ENCODE results near the gene MPEG1. TPM values are rescaled to one million over a fixed set of nuclear protein-coding genes. Genes with fewer than 3 reads are reported as not detected.

Gene MPEG1
- total RNA-seq, 1 donor from 2014 or later, result not detected

Other genes with a start within 250 kb of the MPEG1 start
- gene GLYATL1B, start 126.6 kb downstream of the MPEG1 start, total RNA-seq, result not detected in 2 replicates
- 68.4 and 70.1 TPM in 2 replicates for gene FAM111B, start 105.7 kb downstream of the MPEG1 start, total RNA-seq
- gene FAM111A, start 70.1 kb downstream of the MPEG1 start, total RNA-seq, result 62.2 and 71.2 TPM in 2 replicates
- gene DTX4, start 40.8 kb downstream of the MPEG1 start, total RNA-seq, result 0.17 and 0.47 TPM in 2 replicates
- not detected in 2 replicates for gene OR5AN1, start 146.0 kb upstream of the MPEG1 start, total RNA-seq
- gene OR5A2, start 213.5 kb upstream of the MPEG1 start, total RNA-seq, result not detected in 2 replicates
- not detected in 2 replicates for gene OR5A1, start 223.5 kb upstream of the MPEG1 start, total RNA-seq
- not detected in 2 replicates for gene OR4D6, start 244.0 kb upstream of the MPEG1 start, total RNA-seq

Data from activated CD4-positive, alpha-beta T cell treated with anti-CD3 and anti-CD28 coated beads, Interleukin-2, amount 10 ng/mL, durations not matched to agents 24 days and 14 days (primary cell).